Measurements from ENCODE around the gene BBS1.

- TF ChIP-seq MYC (IDR thresholded peaks at IDR 0.05; ENCODE audit: low read depth, low read length) (no peak), POLR2A (IDR thresholded peaks at IDR 0.05; ENCODE audit: extremely low read depth, insufficient read length) (no peak)
- TF ChIP-seq, protein P1, sequence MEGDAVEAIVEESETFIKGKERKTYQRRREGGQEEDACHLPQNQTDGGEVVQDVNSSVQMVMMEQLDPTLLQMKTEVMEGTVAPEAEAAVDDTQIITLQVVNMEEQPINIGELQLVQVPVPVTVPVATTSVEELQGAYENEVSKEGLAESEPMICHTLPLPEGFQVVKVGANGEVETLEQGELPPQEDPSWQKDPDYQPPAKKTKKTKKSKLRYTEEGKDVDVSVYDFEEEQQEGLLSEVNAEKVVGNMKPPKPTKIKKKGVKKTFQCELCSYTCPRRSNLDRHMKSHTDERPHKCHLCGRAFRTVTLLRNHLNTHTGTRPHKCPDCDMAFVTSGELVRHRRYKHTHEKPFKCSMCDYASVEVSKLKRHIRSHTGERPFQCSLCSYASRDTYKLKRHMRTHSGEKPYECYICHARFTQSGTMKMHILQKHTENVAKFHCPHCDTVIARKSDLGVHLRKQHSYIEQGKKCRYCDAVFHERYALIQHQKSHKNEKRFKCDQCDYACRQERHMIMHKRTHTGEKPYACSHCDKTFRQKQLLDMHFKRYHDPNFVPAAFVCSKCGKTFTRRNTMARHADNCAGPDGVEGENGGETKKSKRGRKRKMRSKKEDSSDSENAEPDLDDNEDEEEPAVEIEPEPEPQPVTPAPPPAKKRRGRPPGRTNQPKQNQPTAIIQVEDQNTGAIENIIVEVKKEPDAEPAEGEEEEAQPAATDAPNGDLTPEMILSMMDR (IDR thresholded peaks at IDR 0.05; ENCODE audit: low read depth, low read length), result no peak
- TF ChIP-seq, protein P2, sequence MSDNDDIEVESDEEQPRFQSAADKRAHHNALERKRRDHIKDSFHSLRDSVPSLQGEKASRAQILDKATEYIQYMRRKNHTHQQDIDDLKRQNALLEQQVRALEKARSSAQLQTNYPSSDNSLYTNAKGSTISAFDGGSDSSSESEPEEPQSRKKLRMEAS (IDR thresholded peaks at IDR 0.05; ENCODE audit: low read depth, low read length), result no peak
Observed at GRCh38 chr11:66530927-66531709, 20.7 kb downstream of the BBS1 start.
